A673 (cell line): ENCODE results near the gene A1BG. TPM values are rescaled to one million over a fixed set of nuclear protein-coding genes. Genes with fewer than 3 reads are reported as not detected.

Source experiments
- BruUV-seq: library from RNA; stranded (reverse); fragments of 400-500 nt; replicated peaks from 2 replicates; lab custom pipeline; 2021; lab: Mats Ljungman, UMichigan
- CTCF ChIA-PET: fragments of 300-600 bp; sonication (Branson Sonifier 250); formaldehyde crosslinking; loops from one replicate; lab custom pipeline; 2022; ENCODE audit warnings: antibody characterized with exemption; lab: Charles Lee
- POLR2A ChIA-PET: fragments of 300-600 bp; sonication (Branson Sonifier 250); formaldehyde crosslinking; loops from one replicate; lab custom pipeline; 2022; ENCODE audit warnings: antibody characterized with exemption; ENCODE audit not compliant: low non-redundant PET; lab: Charles Lee
- DNase-seq: peaks from one replicate; pipeline ENCODE4 v3.0.0-alpha.2; 2015; ENCODE audit warnings: low spot score
- H3K27ac ChIP-seq: fragments of 200-600 bp; sonication (generic); 2 replicates; pipeline ENCODE4 v1.5.1; 2016; ENCODE audit warnings: mixed run types, low read depth, mild to moderate bottlenecking, mixed read lengths, antibody characterized with exemption, low read length; ENCODE audit not compliant: poor library complexity, severe bottlenecking
- H3K27me3 ChIP-seq: fragments of 200-600 bp; sonication (generic); replicated peaks from 2 replicates; pipeline ENCODE4 v1.6.1; 2017; ENCODE audit warnings: mixed run types, low read depth, mild to moderate bottlenecking, mixed read lengths, antibody characterized with exemption, low read length; ENCODE audit not compliant: insufficient read depth, poor library complexity
- H3K36me3 ChIP-seq: fragments of 200-600 bp; sonication (generic); 2 replicates; pipeline ENCODE4 v1.6.1; 2016; ENCODE audit warnings: mixed run types, mild to moderate bottlenecking, mixed read lengths, antibody characterized with exemption, low read length; ENCODE audit not compliant: insufficient read depth, poor library complexity, severe bottlenecking
- H3K4me1 ChIP-seq: fragments of 200-600 bp; sonication (generic); 2 replicates; pipeline ENCODE4 v1.6.1; 2017; ENCODE audit warnings: mixed run types, mild to moderate bottlenecking, mixed read lengths, antibody characterized with exemption, low read length; ENCODE audit not compliant: insufficient read depth, poor library complexity, severe bottlenecking
- H3K4me3 ChIP-seq: fragments of 200-600 bp; sonication (generic); 2 replicates; pipeline ENCODE4 v1.5.1; 2016; ENCODE audit warnings: low read depth, mixed run types, mild to moderate bottlenecking, mixed read lengths, low read length; ENCODE audit not compliant: poor library complexity, severe bottlenecking
- H3K9me3 ChIP-seq: fragments of 200-600 bp; sonication (generic); 2 replicates; pipeline ENCODE4 v1.6.1; 2016; ENCODE audit warnings: mixed run types, low read depth, mild to moderate bottlenecking, mixed read lengths, antibody characterized with exemption, low read length; ENCODE audit not compliant: poor library complexity, severe bottlenecking
- EZH2 ChIP-seq: fragments of 200-600 bp; sonication (generic); IDR thresholded peaks from 2 replicates; pipeline ENCODE4 v1.6.1; 2017; ENCODE audit warnings: borderline replicate concordance, low read depth, mild to moderate bottlenecking, mixed read lengths, antibody characterized with exemption, low read length; ENCODE audit not compliant: poor library complexity, severe bottlenecking
- intact Hi-C: fragments of 100-400 bp; cut with micrococcal nuclease; formaldehyde crosslinking; loops from one replicate; pipeline ENCODE4 v1.10.0; 2022; ENCODE audit not compliant: unreplicated experiment
- total RNA-seq: library from RNA; stranded (reverse); gene quantifications from 2 replicates; pipeline ENCODE4 v1.2.3, GENCODE V29; 2021
- TF ChIP-seq, protein P1 (sequence below): fragments of 300-800, 200-600 bp; sonication (generic); conservative IDR thresholded peaks from 2 replicates; pipeline ENCODE4 v1.5.1; 2017; ENCODE audit warnings: low read depth, mild to moderate bottlenecking, antibody characterized with exemption, low read length, moderate library complexity, mixed read lengths

Gene A1BG
- total RNA-seq, 1 experiment from 2014 or later: 15.2 TPM

DNA sequence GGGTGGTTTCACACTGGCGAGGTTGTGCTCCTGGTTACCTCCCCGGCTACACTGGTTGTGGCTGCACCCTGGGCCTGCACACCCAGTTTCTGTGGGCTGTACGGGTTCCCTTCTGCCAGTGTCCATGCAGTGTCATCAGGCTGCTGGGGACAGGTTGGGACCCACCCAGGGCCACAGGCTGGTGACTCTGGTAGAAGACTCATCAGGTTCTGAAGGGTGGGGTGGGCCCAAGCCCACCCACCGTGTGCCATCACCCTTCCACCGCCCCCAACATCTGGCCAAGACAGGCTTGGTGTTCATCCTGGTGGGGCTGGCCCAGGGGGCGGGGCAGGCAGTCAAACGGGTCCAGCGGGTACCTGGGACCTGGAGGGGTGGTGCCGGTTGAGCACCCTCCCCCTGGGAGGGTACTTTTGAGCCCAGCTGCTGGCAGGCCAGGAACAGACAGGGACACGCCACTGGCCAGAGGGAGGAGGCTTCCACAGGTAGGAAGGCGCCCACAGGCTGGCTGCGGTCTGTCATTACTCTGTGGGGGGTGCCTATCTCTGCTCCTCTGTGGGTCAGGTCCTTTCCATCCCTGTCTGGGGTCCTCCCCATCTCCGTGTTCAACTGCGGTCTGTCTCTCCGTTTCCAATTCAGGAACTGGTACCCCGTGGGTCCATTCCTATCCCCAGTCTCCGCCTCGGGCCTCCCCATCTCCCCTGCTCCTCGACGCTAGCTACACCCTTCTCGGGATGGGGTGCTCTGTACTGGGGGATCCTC, 42.1 kb upstream of the A1BG start, which contains the start of gene RNF225:
RNF225 (plus strand) TSS at position 437 of the 759 bp plus-strand sequence. CDS start 434 bp downstream, outside the sequence.
- TF ChIP-seq, protein P1, sequence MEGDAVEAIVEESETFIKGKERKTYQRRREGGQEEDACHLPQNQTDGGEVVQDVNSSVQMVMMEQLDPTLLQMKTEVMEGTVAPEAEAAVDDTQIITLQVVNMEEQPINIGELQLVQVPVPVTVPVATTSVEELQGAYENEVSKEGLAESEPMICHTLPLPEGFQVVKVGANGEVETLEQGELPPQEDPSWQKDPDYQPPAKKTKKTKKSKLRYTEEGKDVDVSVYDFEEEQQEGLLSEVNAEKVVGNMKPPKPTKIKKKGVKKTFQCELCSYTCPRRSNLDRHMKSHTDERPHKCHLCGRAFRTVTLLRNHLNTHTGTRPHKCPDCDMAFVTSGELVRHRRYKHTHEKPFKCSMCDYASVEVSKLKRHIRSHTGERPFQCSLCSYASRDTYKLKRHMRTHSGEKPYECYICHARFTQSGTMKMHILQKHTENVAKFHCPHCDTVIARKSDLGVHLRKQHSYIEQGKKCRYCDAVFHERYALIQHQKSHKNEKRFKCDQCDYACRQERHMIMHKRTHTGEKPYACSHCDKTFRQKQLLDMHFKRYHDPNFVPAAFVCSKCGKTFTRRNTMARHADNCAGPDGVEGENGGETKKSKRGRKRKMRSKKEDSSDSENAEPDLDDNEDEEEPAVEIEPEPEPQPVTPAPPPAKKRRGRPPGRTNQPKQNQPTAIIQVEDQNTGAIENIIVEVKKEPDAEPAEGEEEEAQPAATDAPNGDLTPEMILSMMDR: no peak
- no peak for TF ChIP-seq EZH2

DNA sequence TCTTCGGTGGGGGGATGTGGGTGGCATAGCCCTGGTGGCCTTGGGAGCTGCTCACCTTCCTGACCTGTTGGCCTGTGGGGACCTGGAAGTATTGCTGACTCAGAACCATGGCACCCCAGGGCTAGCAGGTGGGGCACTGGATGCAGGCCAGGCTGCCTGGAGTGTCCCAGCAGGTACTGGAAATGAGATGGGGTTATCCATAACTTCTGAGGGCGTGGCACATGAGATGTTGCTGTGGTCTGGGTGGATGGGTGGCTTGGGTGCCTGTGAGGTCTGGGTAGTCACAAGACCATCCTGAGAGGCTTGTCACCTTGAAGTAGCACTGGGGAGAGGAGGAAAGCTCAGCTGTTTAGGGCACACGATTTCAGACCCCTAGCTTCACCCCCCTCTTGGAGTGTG, 41.5 kb upstream of the A1BG start:
- Histone ChIP-seq H3K36me3 (peaks cover 54% of the 10 kb centered on the region), H3K4me3 (no peak overlapping the region), H3K27ac (no peak overlapping the region), H3K27me3 (no peaks in the 10 kb centered on the region), H3K4me1 (no peaks in the 10 kb centered on the region), H3K9me3 (no peaks in the 10 kb centered on the region)
- intact Hi-C loops: no loop called here
- BruUV-seq: no TSS peak
- DNase-seq: no peak
- ChIA-PET CTCF (no interaction called here), POLR2A (no interaction called here)
- TF ChIP-seq, protein P1: no peak
- no peak for TF ChIP-seq EZH2

More for the DNA sequence above, 42.1 kb upstream of the A1BG start, which contains the start of gene RNF225:
- CTCF ChIA-PET: no interaction called here
- Histone ChIP-seq H3K4me3 (no peak within 1 kb of the TSS), H3K27ac (no peak within 1 kb of the TSS), H3K27me3 (no peaks in the 10 kb centered on the region), H3K36me3 (peaks cover 49% of the 10 kb centered on the region), H3K9me3 (no peaks in the 10 kb centered on the region), H3K4me1 (peaks cover 4% of the 10 kb centered on the region)
- POLR2A ChIA-PET: no interaction called here
- DNase-seq: no peak
- intact Hi-C loops: no loop called here
- no TSS peak for BruUV-seq

GRCh38 chr19:58393725-58394033, 40.4 kb upstream of the A1BG start:
- CTCF ChIA-PET: no interaction called here
- intact Hi-C loops: no loop called here
- no peaks in the 10 kb centered on the region for H3K27me3 ChIP-seq

More at GRCh38 chr19:58393725-58394033, 40.4 kb upstream of the A1BG start:
- peaks cover 6% of the 10 kb centered on the region for H3K4me1 ChIP-seq
- peaks cover 62% of the 10 kb centered on the region for H3K36me3 ChIP-seq
- H3K4me3 ChIP-seq: no peak overlapping the region
- DNase-seq: no peak
- no TSS peak for BruUV-seq
- H3K27ac ChIP-seq: no peak overlapping the region
- no peaks in the 10 kb centered on the region for H3K9me3 ChIP-seq
- TF ChIP-seq EZH2: no peak
- TF ChIP-seq, protein P1: no peak
- POLR2A ChIA-PET: no interaction called here
